Adrenal gland (tissue), 5 donors: Measurements from ENCODE around the gene VEGFA.

ENCODE experiments used
- CTCF ChIP-seq, 6 experiments: fragments of 450-650 bp in 4 of 6; fragments of 200-600 bp in 2 of 6; sonication (generic) in 1 of 6; IDR thresholded peaks; 1 replicate in 5 of 6; 2 replicates in 1 of 6; pipeline versions ENCODE4 v1.5.1 to v1.8.0; 2016 to 2021; ENCODE audit warnings: antibody characterized with exemption in 6 of 6, mild to moderate bottlenecking in 2 of 6, moderate library complexity in 1 of 6
- POLR2A ChIP-seq, 2 donors: fragments of 450-650 bp; IDR thresholded peaks; one replicate each; pipeline ENCODE4 v1.6.1; 2017; ENCODE audit warnings: antibody characterized with exemption in 2 of 2, mild to moderate bottlenecking in 2 of 2, moderate library complexity in 1 of 2
- donor health status: DM: no; HTN: no; CAD: no.

- TF ChIP-seq CTCF (IDR thresholded peaks at IDR 0.05) (no peak), POLR2A (IDR thresholded peaks at IDR 0.05) (no peak)
Observed at GRCh38 chr6:43759136-43759906, 10.7 kb upstream of the VEGFA start.
